Spleen (tissue), 7 donors: Measurements from ENCODE around the gene CA9.

Experiments used
- POLR2A ChIP-seq, 3 donors: fragments of 450-650 bp; IDR thresholded peaks; one replicate each; pipeline ENCODE4 v1.5.1; 2017; ENCODE audit warnings: antibody characterized with exemption in 3 of 3, mild to moderate bottlenecking in 1 of 3
- TF ChIP-seq, protein P1 (sequence below), 11 experiments: fragments of 200-600 bp in 7 of 11; fragments of 450-650 bp in 4 of 11; sonication (generic) in 4 of 11; IDR thresholded peaks in 8 of 11; conservative IDR thresholded peaks in 3 of 11; 1 replicate in 7 of 11; 2 replicates in 4 of 11; pipeline versions ENCODE4 v1.4.0 to v1.8.0; 2016 to 2021; ENCODE audit warnings: antibody characterized with exemption in 11 of 11, inconsistent platforms in 4 of 11, mild to moderate bottlenecking in 1 of 11
- donor health status: DM: no; HTN: no; CAD: no; lungs with moderate emphysema.
- donor health status: DM: no; HTN: no; CAD: no.
- donor health status: DM: no; HTN: no; CAD: no.

DNA sequence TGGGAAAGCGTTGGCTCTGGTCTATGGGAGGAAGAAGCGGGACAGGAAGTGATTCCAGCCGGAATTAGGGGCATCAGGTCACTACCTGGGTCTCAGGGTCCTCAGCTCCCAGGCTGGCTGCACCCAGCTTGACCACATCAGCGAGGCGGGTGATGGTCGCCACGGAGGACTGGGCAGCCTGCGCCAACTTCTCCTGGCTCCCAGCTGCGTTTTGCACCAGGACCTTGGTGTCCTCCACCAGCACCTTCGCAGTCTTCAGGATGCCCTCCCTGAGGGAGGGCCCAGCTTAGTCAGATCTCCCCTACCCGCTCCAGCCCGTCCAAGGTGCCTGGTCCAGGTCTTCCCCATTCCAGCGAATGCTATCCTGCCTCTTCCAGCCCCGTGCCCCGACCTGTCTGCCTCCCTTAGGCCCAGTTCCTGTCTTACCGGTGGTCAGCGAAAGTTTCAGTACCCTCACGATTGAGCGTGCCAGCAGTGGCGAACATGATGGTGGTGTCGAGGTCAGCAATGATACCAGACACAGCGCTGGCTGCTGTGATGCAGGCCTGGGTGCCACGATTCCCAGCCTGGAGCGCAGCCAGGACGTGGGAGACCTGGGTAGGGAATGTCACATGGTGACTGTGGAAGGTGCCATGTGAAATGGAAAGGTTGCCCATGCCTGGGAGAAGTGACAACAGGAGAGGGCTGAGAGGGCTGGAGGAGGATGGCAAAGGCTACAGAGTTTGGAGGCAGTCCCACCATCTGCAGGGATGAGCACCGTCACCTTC, 30.4 kb downstream of the CA9 start:
- TF ChIP-seq POLR2A (IDR thresholded peaks at IDR 0.05), result no peak
- TF ChIP-seq, protein P1, sequence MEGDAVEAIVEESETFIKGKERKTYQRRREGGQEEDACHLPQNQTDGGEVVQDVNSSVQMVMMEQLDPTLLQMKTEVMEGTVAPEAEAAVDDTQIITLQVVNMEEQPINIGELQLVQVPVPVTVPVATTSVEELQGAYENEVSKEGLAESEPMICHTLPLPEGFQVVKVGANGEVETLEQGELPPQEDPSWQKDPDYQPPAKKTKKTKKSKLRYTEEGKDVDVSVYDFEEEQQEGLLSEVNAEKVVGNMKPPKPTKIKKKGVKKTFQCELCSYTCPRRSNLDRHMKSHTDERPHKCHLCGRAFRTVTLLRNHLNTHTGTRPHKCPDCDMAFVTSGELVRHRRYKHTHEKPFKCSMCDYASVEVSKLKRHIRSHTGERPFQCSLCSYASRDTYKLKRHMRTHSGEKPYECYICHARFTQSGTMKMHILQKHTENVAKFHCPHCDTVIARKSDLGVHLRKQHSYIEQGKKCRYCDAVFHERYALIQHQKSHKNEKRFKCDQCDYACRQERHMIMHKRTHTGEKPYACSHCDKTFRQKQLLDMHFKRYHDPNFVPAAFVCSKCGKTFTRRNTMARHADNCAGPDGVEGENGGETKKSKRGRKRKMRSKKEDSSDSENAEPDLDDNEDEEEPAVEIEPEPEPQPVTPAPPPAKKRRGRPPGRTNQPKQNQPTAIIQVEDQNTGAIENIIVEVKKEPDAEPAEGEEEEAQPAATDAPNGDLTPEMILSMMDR (IDR thresholded peaks at IDR 0.05 in 8 of 11, conservative IDR thresholded peaks at IDR 0.05 in 3 of 11), result no peak
